MCF 10A (cell line): ENCODE data around the gene NPTXR. TPM values are rescaled to one million over a fixed set of nuclear protein-coding genes. Genes with fewer than 3 reads are reported as not detected.

ENCODE experiments used
- BruUV-seq: library from RNA; stranded (reverse); fragments of 400-500 nt; replicated peaks from 2 replicates; lab custom pipeline; 2021; lab: Mats Ljungman, UMichigan
- CTCF ChIA-PET: fragments of 300-600 bp; sonication (Branson Sonifier 250); formaldehyde crosslinking; extraction: SDS; loops from one replicate; lab custom pipeline; 2021; ENCODE audit warnings: antibody characterized with exemption, inconsistent platforms; lab: Yijun Ruan, JAX
- POLR2A ChIA-PET: fragments of 300-600, 350-650 bp; sonication (Branson Sonifier 250); formaldehyde crosslinking; extraction: SDS; loops from one replicate; lab custom pipeline; 2020; ENCODE audit warnings: antibody characterized with exemption, inconsistent platforms; lab: Yijun Ruan, JAX
- DNase-seq: peaks from one replicate; pipeline ENCODE4 v3.0.0-alpha.2; 2018; ENCODE audit not compliant: unreplicated experiment
- H3K27ac Mint-ChIP-seq: one replicate; pipeline ENCODE4 v1.8.0; 2022; ENCODE audit warnings: mild to moderate bottlenecking, low read depth, mixed read lengths; ENCODE audit not compliant: unreplicated experiment
- H3K27me3 Mint-ChIP-seq: one replicate; pipeline ENCODE4 v1.8.0; 2022; ENCODE audit warnings: mixed read lengths; ENCODE audit not compliant: insufficient read depth, unreplicated experiment
- H3K36me3 Mint-ChIP-seq: one replicate; pipeline ENCODE4 v1.8.0; 2022; ENCODE audit warnings: mild to moderate bottlenecking, moderate library complexity, mixed read lengths; ENCODE audit not compliant: insufficient read depth, unreplicated experiment
- H3K4me1 Mint-ChIP-seq: one replicate; pipeline ENCODE4 v1.8.0; 2022; ENCODE audit warnings: mixed read lengths; ENCODE audit not compliant: insufficient read depth, unreplicated experiment
- H3K4me3 Mint-ChIP-seq: one replicate; pipeline ENCODE4 v1.8.0; 2022; ENCODE audit warnings: mild to moderate bottlenecking, moderate library complexity, mixed read lengths; ENCODE audit not compliant: unreplicated experiment
- H3K9me3 Mint-ChIP-seq: one replicate; pipeline ENCODE4 v1.8.0; 2022; ENCODE audit warnings: mixed read lengths; ENCODE audit not compliant: unreplicated experiment
- CTCF ChIP-seq: fragments of 200-600 bp; IDR thresholded peaks from one replicate; pipeline ENCODE4 v1.8.0; 2022; ENCODE audit warnings: antibody characterized with exemption, mild to moderate bottlenecking; ENCODE audit not compliant: unreplicated experiment
- intact Hi-C: fragments of 100-400 bp; cut with micrococcal nuclease; formaldehyde crosslinking; loops from 2 replicates; pipeline ENCODE4 v1.14.1; 2022
- total RNA-seq: library from RNA; stranded (reverse); gene quantifications from 2 replicates; pipeline ENCODE4 v1.2.3, GENCODE V29; 2022

NPTXR gene
- total RNA-seq, 1 experiment from 2014 or later: 0.93 TPM

GRCh38 chr22:38873469-38874411 is 29.9 kb upstream of the NPTXR start:
- DNase-seq: peak; percentile 58
- BruUV-seq: no TSS peak
- POLR2A ChIA-PET: interaction anchor here (0.6 to 0.7 kb wide), 3 partner anchors 9 to 487 kb away, joined by 3 to 4 read pairs (median 3); no protein-coding TSS in a partner anchor
- H3K27me3 Mint-ChIP-seq: peaks cover 66% of the 10 kb centered on the region
- H3K9me3 Mint-ChIP-seq: no peaks in the 10 kb centered on the region
- peaks cover 21% of the 10 kb centered on the region for H3K4me1 Mint-ChIP-seq
- TF ChIP-seq CTCF: no peak
- peaks cover 5% of the 10 kb centered on the region for H3K36me3 Mint-ChIP-seq
- H3K27ac Mint-ChIP-seq: peak overlapping the region; percentile 35
- intact Hi-C loops: loop anchor here (5.0 kb wide), 3 partner anchors 49 to 444 kb away; partner anchors contain the start of genes APOBEC3B and RPL3
- peak overlapping the region; percentile 82 for H3K4me3 Mint-ChIP-seq
- CTCF ChIA-PET: no interaction called here

- H3K27ac Mint-ChIP-seq: peak overlapping the region; percentile 35
- no peak for TF ChIP-seq CTCF
- no peak for DNase-seq
- peaks cover 5% of the 10 kb centered on the region for H3K36me3 Mint-ChIP-seq
- H3K4me1 Mint-ChIP-seq: peaks cover 21% of the 10 kb centered on the region
- peak overlapping the region; percentile 82 for H3K4me3 Mint-ChIP-seq
- intact Hi-C loops: loop anchor here (5.0 kb wide), 3 partner anchors 49 to 444 kb away; partner anchors contain the start of genes APOBEC3B and RPL3
- ChIA-PET CTCF (interaction anchor here (1.8 kb wide), 1 partner anchor 107 kb away, joined by 3 read pairs; no protein-coding TSS in a partner anchor), POLR2A (interaction anchor here (0.6 kb wide), 1 partner anchor 16 kb away, joined by 3 read pairs; no protein-coding TSS in a partner anchor)
- no peaks in the 10 kb centered on the region for H3K9me3 Mint-ChIP-seq
- no TSS peak for BruUV-seq
- H3K27me3 Mint-ChIP-seq: peaks cover 57% of the 10 kb centered on the region
Observed at GRCh38 chr22:38872831-38873248, 29.0 kb upstream of the NPTXR start.

GRCh38 chr22:38872172-38872830 is 28.5 kb upstream of the NPTXR start, which contains the start of gene CBX6:
CBX6 (minus strand) TSS chr22:38872216; CDS start chr22:38872190, 26 bp downstream.
- Mint-ChIP-seq H3K4me3 (peak within 1 kb of the TSS; percentile 82), H3K4me1 (peaks cover 21% of the 10 kb centered on the region), H3K27ac (peak within 1 kb of the TSS; percentile 35), H3K9me3 (no peaks in the 10 kb centered on the region), H3K27me3 (peaks cover 52% of the 10 kb centered on the region), H3K36me3 (peaks cover 5% of the 10 kb centered on the region)
- intact Hi-C loops: loop anchor here (5.0 kb wide), 3 partner anchors 50 to 445 kb away; partner anchors contain the start of genes APOBEC3B and RPL3
- no TSS peak for BruUV-seq
- CTCF ChIA-PET: interaction anchor here (0.8 to 3.9 kb wide), 6 partner anchors 22 to 243 kb away, joined by 3 to 65 read pairs (median 4); no protein-coding TSS in a partner anchor
- TF ChIP-seq CTCF: no peak
- DNase-seq: peak; percentile 78
- POLR2A ChIA-PET: interaction anchor here (0.7 to 2.9 kb wide), 12 partner anchors 10 to 648 kb away, joined by 3 to 16 read pairs (median 4); partner anchors contain the start of genes APOBEC3B, ATF4 and RPL3
